ENCODE data around the gene PTPRC. TPM values are rescaled to one million over a fixed set of nuclear protein-coding genes. Genes with fewer than 3 reads are reported as not detected.

PTPRC gene
- total RNA-seq, 1 experiment from 2014 or later: 0.11 TPM

DNA sequence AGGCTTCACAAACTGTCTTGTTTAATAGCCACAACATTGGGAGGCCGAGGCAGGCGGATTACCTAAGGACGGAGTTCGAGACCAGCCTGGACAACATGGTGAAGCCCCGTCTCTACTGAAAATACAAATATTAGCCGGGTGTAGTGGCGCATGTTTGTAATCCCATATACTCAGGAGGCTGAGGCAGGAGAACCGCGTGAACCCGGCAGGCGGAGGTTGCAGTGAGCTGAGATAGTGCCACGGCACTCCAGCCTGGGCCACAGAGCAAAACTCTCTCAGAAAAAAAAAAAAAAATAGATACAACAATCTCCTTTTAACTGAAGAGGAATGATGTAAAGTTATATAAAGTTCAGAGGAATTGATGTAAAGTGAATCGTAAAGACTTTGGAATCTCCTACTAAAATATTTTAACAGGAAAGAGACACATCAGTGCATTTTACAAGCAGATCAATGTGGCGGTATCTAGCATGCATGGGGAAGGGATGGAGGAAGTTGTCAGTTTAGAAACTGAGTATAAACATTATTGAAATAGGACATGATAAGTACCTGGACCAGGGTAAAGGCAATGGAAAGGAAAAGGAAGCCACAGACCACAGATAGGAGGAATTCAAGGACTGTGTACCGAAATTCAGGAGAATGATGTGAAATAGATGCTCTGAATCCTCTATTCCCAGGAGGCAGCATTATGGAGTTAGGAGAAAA, 41.5 kb downstream of the PTPRC start:
- TF ChIP-seq EZH2phosphoT487 (IDR thresholded peaks at IDR 0.05; ENCODE audit: borderline replicate concordance, low read length) (no peak), EZH2 (IDR thresholded peaks at IDR 0.05; ENCODE audit: low read length, unreplicated experiment) (no peak)
- TF ChIP-seq, protein P1, sequence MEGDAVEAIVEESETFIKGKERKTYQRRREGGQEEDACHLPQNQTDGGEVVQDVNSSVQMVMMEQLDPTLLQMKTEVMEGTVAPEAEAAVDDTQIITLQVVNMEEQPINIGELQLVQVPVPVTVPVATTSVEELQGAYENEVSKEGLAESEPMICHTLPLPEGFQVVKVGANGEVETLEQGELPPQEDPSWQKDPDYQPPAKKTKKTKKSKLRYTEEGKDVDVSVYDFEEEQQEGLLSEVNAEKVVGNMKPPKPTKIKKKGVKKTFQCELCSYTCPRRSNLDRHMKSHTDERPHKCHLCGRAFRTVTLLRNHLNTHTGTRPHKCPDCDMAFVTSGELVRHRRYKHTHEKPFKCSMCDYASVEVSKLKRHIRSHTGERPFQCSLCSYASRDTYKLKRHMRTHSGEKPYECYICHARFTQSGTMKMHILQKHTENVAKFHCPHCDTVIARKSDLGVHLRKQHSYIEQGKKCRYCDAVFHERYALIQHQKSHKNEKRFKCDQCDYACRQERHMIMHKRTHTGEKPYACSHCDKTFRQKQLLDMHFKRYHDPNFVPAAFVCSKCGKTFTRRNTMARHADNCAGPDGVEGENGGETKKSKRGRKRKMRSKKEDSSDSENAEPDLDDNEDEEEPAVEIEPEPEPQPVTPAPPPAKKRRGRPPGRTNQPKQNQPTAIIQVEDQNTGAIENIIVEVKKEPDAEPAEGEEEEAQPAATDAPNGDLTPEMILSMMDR (conservative IDR thresholded peaks at IDR 0.05; ENCODE audit: low read depth, low read length): no peak
- Histone ChIP-seq H3K79me2 (ENCODE audit: low read length) (no peaks in the 10 kb centered on the region), H3K9ac (ENCODE audit: low read length) (peak overlapping the region; percentile 62; the same call in 1 of the 2 replicates), H3K9me2 (replicated peaks; ENCODE audit: low read length) (no peaks in the 10 kb centered on the region), H3K36me3 (ENCODE audit: low read depth, low read length) (no peaks in the 10 kb centered on the region), H3K4me2 (ENCODE audit: low read length) (0 out of 2 replicates have a peak overlapping the region, but pooled peaks have one; percentile 13), H3K27me3 (ENCODE audit: low read length) (no peaks in the 10 kb centered on the region), H4K20me1 (ENCODE audit: low read length) (no peaks in the 10 kb centered on the region), H3K4me3 (ENCODE audit: low read length) (no peak overlapping the region), H3K4me1 (ENCODE audit: insufficient read depth, low read length) (peaks cover 50% of the 10 kb centered on the region), H3K27ac (ENCODE audit: low read length) (peak overlapping the region; percentile 97), H3K9me3 (ENCODE audit: low read length) (no peaks in the 10 kb centered on the region), H2AFZ (ENCODE audit: low read length) (no peak overlapping the region), H3F3A (ENCODE audit: low read length, unreplicated experiment) (peaks cover 10% of the 10 kb centered on the region)
- intact Hi-C loops (cut with micrococcal nuclease): loop anchor here (5.0 to 10.0 kb wide), 4 partner anchors 148 to 1066 kb away; partner anchors contain the start of gene LHX9
- ChIA-PET POLR2A (ENCODE audit: unreplicated experiment) (no interaction called here), CTCF (no interaction called here)
- DNase-seq (peak; percentile 29), ATAC-seq (peak; percentile 18)
- no TSS peak for BruUV-seq (replicated peaks)

DNA sequence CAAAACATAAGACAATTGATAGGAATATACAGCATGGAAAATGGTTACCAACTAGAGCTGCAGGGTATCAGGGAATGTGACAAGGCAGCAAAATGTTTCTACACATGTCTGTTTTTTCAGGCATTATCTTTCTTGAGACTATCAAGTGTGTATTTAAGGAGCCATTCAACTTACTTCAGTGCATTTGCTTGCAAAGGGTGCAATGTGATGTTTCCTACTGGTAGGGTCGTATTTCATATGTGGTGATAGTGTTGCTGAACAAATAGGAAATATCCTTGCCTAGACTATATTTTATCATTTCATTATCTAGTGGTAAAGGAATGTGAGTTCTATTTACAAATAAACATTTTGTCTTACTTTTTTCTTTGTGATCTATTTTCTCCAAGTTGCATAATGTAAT, 42.4 kb downstream of the PTPRC start:
- ChIA-PET POLR2A (ENCODE audit: unreplicated experiment) (interaction anchor here (0.7 to 0.8 kb wide), 2 partner anchors 26 to 1698 kb away, joined by 4 to 5 read pairs; no protein-coding TSS in a partner anchor), CTCF (no interaction called here)
- ATAC-seq: peak; percentile 45
- no peak overlapping the region for H2AFZ ChIP-seq (ENCODE audit: low read length)
- H3K9me3 ChIP-seq (ENCODE audit: low read length): no peaks in the 10 kb centered on the region
- peak overlapping the region; percentile 62 for H3K9ac ChIP-seq (ENCODE audit: low read length)
- H3K9me2 ChIP-seq (replicated peaks; ENCODE audit: low read length): no peaks in the 10 kb centered on the region
- H3K4me3 ChIP-seq (ENCODE audit: low read length): no peak overlapping the region
- peak overlapping the region; percentile 97 for H3K27ac ChIP-seq (ENCODE audit: low read length)
- H4K20me1 ChIP-seq (ENCODE audit: low read length): no peaks in the 10 kb centered on the region
- intact Hi-C loops (cut with micrococcal nuclease): loop anchor here (1.0 to 10.0 kb wide), 6 partner anchors 12 to 1066 kb away; partner anchors contain the start of gene LHX9
- no TSS peak for BruUV-seq (replicated peaks)
- peaks cover 10% of the 10 kb centered on the region for H3F3A ChIP-seq (ENCODE audit: low read length, unreplicated experiment)
- H3K4me1 ChIP-seq (ENCODE audit: insufficient read depth, low read length): peaks cover 57% of the 10 kb centered on the region
- H3K27me3 ChIP-seq (ENCODE audit: low read length): no peaks in the 10 kb centered on the region
- H3K4me2 ChIP-seq (ENCODE audit: low read length): peak overlapping the region; percentile 76
- H3K36me3 ChIP-seq (ENCODE audit: low read depth, low read length): no peaks in the 10 kb centered on the region
- peak; percentile 25 for DNase-seq
- H3K79me2 ChIP-seq (ENCODE audit: low read length): no peaks in the 10 kb centered on the region
- no peak for TF ChIP-seq EZH2phosphoT487 (IDR thresholded peaks at IDR 0.05; ENCODE audit: borderline replicate concordance, low read length)
- TF ChIP-seq, protein P1 (conservative IDR thresholded peaks at IDR 0.05; ENCODE audit: low read depth, low read length): no peak
- no peak for TF ChIP-seq EZH2 (IDR thresholded peaks at IDR 0.05; ENCODE audit: low read length, unreplicated experiment)
